PC-3 (cell line): ENCODE results near the gene TMEM17. TPM values are rescaled to one million over a fixed set of nuclear protein-coding genes. Genes with fewer than 3 reads are reported as not detected.

Source experiments
- ATAC-seq: fragments of 200-7000 bp; cut with Tn5 transposase; 2 replicates; pipeline ENCODE4 v1.9.1; 2020; ENCODE audit warnings: mild to moderate bottlenecking, moderate library complexity
- BruUV-seq: library from RNA; stranded (reverse); fragments of 400-500 nt; replicated peaks from 2 replicates; lab custom pipeline; 2021; lab: Mats Ljungman, UMichigan
- CTCF ChIA-PET: fragments of 300-600 bp; sonication (Branson Sonifier 250); formaldehyde crosslinking; loops from one replicate; lab custom pipeline; 2022; ENCODE audit warnings: antibody characterized with exemption; lab: Charles Lee
- POLR2A ChIA-PET: fragments of 300-600 bp; sonication (Branson Sonifier 250); formaldehyde crosslinking; loops from one replicate; lab custom pipeline; 2022; ENCODE audit warnings: antibody characterized with exemption; ENCODE audit not compliant: unreplicated experiment; lab: Charles Lee
- DNase-seq: peaks from one replicate; pipeline ENCODE4 v3.0.0-alpha.2; 2015
- H2AFZ ChIP-seq: fragments of 300-600 bp; sonication (generic); 2 replicates; pipeline ENCODE4 v1.6.0; 2016; ENCODE audit warnings: antibody characterized with exemption, low read length
- H3F3A ChIP-seq: fragments of 300-600 bp; sonication (generic); one replicate; pipeline ENCODE4 v1.6.0; 2017; ENCODE audit warnings: antibody characterized with exemption, low read length, control low read depth, mild to moderate bottlenecking; ENCODE audit not compliant: unreplicated experiment
- H3K27ac ChIP-seq: fragments of 300-600 bp; sonication (generic); 2 replicates; pipeline ENCODE4 v1.5.1; 2016; ENCODE audit warnings: mild to moderate bottlenecking, low read length
- H3K27me3 ChIP-seq: fragments of 300-600 bp; sonication (generic); 2 replicates; pipeline ENCODE4 v1.6.1; 2016; ENCODE audit warnings: low read length, mixed read lengths
- H3K36me3 ChIP-seq: fragments of 300-600 bp; sonication (generic); 2 replicates; pipeline ENCODE4 v1.6.1; 2016; ENCODE audit warnings: low read depth, mixed run types, low read length, mixed read lengths
- H3K4me1 ChIP-seq: fragments of 300-600 bp; sonication (generic); 2 replicates; pipeline ENCODE4 v1.5.1; 2016; ENCODE audit warnings: low read length; ENCODE audit not compliant: insufficient read depth
- H3K4me2 ChIP-seq: fragments of 300-600 bp; sonication (generic); 2 replicates; pipeline ENCODE4 v1.6.0; 2016; ENCODE audit warnings: low read length
- H3K4me3 ChIP-seq: fragments of 300-600 bp; sonication (generic); 2 replicates; pipeline ENCODE4 v1.5.1; 2016; ENCODE audit warnings: mild to moderate bottlenecking, low read length, mixed read lengths
- H3K79me2 ChIP-seq: fragments of 300-600 bp; sonication (generic); 2 replicates; pipeline ENCODE4 v1.6.1; 2017; ENCODE audit warnings: low read length, mixed read lengths
- H3K9ac ChIP-seq: fragments of 300-600 bp; sonication (generic); 2 replicates; pipeline ENCODE4 v1.6.0; 2016; ENCODE audit warnings: mild to moderate bottlenecking, low read length
- H3K9me2 ChIP-seq: fragments of 300-600 bp; sonication (generic); replicated peaks from 2 replicates; pipeline ENCODE4 v1.6.1; 2016; ENCODE audit warnings: mixed run types, low read length, mixed read lengths
- H3K9me3 ChIP-seq: fragments of 300-600 bp; sonication (generic); 2 replicates; pipeline ENCODE4 v1.6.1; 2016; ENCODE audit warnings: low read length, mixed read lengths
- H4K20me1 ChIP-seq: fragments of 300-600 bp; sonication (generic); 2 replicates; pipeline ENCODE4 v1.6.1; 2016; ENCODE audit warnings: low read length, mixed read lengths
- EZH2 ChIP-seq: fragments of 300-600 bp; sonication (generic); IDR thresholded peaks from one replicate; pipeline ENCODE4 v1.6.1; 2017; ENCODE audit warnings: antibody characterized with exemption, mild to moderate bottlenecking, low read length; ENCODE audit not compliant: unreplicated experiment
- EZH2phosphoT487 ChIP-seq: fragments of 300-600 bp; sonication (generic); IDR thresholded peaks from 2 replicates; pipeline ENCODE4 v1.6.1; 2018; ENCODE audit warnings: mild to moderate bottlenecking, antibody characterized with exemption, low read length, borderline replicate concordance
- intact Hi-C: fragments of 100-400 bp; cut with micrococcal nuclease; formaldehyde crosslinking; loops from 2 replicates; pipeline ENCODE4 v1.9.0; 2023
- total RNA-seq: library from RNA; depleted of rRNA; stranded (reverse); fragments of >200 nt; gene quantifications from 2 replicates; pipeline ENCODE4 v1.2.3, GENCODE V29; 2014
- TF ChIP-seq, protein P1 (sequence below): fragments of 300-600 bp; sonication (generic); conservative IDR thresholded peaks from 2 replicates; pipeline ENCODE4 v1.5.1; 2017; ENCODE audit warnings: antibody characterized with exemption, low read depth, mild to moderate bottlenecking, low read length

Gene TMEM17
- total RNA-seq, 1 experiment from 2014 or later: 2.9 TPM

DNA sequence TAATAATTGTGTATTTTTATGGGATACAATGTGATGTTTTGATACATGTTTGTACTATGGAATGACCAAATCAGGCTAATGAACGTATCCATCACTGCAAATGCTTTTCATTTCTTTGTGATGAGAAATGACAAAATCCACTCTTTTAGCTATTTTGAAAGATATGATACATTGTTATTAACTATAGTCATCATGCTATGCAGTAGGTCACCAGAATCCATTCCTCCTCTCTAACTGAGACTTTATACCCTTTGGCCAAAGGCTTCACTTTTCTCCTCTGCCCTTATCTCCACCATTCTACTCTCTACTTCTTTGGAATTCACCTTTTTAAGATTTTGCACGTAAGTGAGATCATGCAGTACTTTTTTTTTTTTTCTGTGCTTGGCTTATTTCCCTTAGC, 44.5 kb upstream of the TMEM17 start:
- no peaks in the 10 kb centered on the region for H3K9me3 ChIP-seq
- intact Hi-C loops: no loop called here
- H3K27ac ChIP-seq: no peak overlapping the region
- no peaks in the 10 kb centered on the region for H3K27me3 ChIP-seq
- H3K4me1 ChIP-seq: no peaks in the 10 kb centered on the region
- no peaks in the 10 kb centered on the region for H4K20me1 ChIP-seq
- CTCF ChIA-PET: no interaction called here
- H3K4me2 ChIP-seq: no peak overlapping the region
- H3K4me3 ChIP-seq: no peak overlapping the region
- H3K9ac ChIP-seq: no peak overlapping the region
- no peak for ATAC-seq
- no peak overlapping the region for H2AFZ ChIP-seq
- H3K36me3 ChIP-seq: no peaks in the 10 kb centered on the region
- no peak for DNase-seq
- TF ChIP-seq, protein P1, sequence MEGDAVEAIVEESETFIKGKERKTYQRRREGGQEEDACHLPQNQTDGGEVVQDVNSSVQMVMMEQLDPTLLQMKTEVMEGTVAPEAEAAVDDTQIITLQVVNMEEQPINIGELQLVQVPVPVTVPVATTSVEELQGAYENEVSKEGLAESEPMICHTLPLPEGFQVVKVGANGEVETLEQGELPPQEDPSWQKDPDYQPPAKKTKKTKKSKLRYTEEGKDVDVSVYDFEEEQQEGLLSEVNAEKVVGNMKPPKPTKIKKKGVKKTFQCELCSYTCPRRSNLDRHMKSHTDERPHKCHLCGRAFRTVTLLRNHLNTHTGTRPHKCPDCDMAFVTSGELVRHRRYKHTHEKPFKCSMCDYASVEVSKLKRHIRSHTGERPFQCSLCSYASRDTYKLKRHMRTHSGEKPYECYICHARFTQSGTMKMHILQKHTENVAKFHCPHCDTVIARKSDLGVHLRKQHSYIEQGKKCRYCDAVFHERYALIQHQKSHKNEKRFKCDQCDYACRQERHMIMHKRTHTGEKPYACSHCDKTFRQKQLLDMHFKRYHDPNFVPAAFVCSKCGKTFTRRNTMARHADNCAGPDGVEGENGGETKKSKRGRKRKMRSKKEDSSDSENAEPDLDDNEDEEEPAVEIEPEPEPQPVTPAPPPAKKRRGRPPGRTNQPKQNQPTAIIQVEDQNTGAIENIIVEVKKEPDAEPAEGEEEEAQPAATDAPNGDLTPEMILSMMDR: no peak
- no peak for TF ChIP-seq EZH2
- POLR2A ChIA-PET: no interaction called here
- H3K9me2 ChIP-seq: no peaks in the 10 kb centered on the region
- H3F3A ChIP-seq: no peaks in the 10 kb centered on the region
- H3K79me2 ChIP-seq: no peaks in the 10 kb centered on the region
- no TSS peak for BruUV-seq

DNA sequence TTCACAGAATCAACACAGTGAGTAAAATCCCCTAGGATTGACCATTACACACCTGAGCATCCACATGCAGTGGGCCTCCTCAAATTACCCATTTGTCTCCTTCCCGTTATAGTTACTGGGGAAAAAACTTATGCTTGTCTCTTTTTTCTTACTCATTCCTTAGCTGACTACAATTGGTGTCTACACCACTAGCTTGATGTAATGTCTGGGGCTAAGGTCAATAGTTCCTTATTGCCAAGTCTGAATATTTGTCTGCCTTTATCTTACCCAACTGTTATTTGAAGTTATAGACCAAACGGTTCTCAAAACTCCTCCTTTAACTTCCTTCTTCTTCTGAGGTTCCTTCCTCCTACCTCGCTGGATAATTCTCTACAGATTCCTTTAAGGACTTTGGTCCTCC, 41.9 kb upstream of the TMEM17 start:
- no peaks in the 10 kb centered on the region for H3K9me2 ChIP-seq
- H2AFZ ChIP-seq: no peak overlapping the region
- no peaks in the 10 kb centered on the region for H3K36me3 ChIP-seq
- H4K20me1 ChIP-seq: no peaks in the 10 kb centered on the region
- intact Hi-C loops: no loop called here
- H3K79me2 ChIP-seq: no peaks in the 10 kb centered on the region
- H3K9me3 ChIP-seq: no peaks in the 10 kb centered on the region
- no peak overlapping the region for H3K4me3 ChIP-seq
- no peak overlapping the region for H3K27ac ChIP-seq
- no peaks in the 10 kb centered on the region for H3F3A ChIP-seq
- H3K4me2 ChIP-seq: no peak overlapping the region
- TF ChIP-seq, protein P1: no peak
- no peak for TF ChIP-seq EZH2
- TF ChIP-seq EZH2phosphoT487: no peak
- no peak overlapping the region for H3K9ac ChIP-seq
- ChIA-PET POLR2A (no interaction called here), CTCF (no interaction called here)
- no TSS peak for BruUV-seq
- H3K4me1 ChIP-seq: no peaks in the 10 kb centered on the region
- DNase-seq (no peak), ATAC-seq (no peak)
- H3K27me3 ChIP-seq: no peaks in the 10 kb centered on the region

DNA sequence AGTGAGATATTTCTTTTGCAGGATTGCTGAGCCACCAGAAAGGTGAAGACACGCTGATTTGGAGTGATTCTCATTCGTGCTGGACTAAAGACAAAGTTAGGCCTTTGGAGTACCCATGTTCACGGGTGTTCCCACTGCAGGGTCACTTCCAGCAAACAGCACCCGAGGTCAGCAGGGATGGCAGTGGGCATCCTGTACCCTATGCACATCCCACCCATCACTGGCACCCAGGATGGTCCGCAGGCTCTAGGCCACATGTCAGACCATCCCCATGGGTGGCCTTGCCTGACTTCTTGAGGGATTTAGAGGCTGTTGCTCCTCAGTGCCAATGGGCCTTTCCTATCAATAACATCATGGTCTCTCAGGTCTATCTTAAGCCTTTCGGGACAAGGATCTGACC, 39.3 kb upstream of the TMEM17 start:
- TF ChIP-seq, protein P1: no peak
- no peak for TF ChIP-seq EZH2
- no peak for TF ChIP-seq EZH2phosphoT487
- ChIA-PET CTCF (no interaction called here), POLR2A (no interaction called here)
- no peaks in the 10 kb centered on the region for H3K27me3 ChIP-seq
- no peak overlapping the region for H2AFZ ChIP-seq
- no peaks in the 10 kb centered on the region for H3F3A ChIP-seq
- DNase-seq: no peak
- H3K4me2 ChIP-seq: no peak overlapping the region
- H3K79me2 ChIP-seq: no peaks in the 10 kb centered on the region
- H3K4me3 ChIP-seq: no peak overlapping the region
- H3K4me1 ChIP-seq: no peaks in the 10 kb centered on the region
- H3K9me3 ChIP-seq: no peaks in the 10 kb centered on the region
- ATAC-seq: no peak
- no peaks in the 10 kb centered on the region for H4K20me1 ChIP-seq
- no peaks in the 10 kb centered on the region for H3K36me3 ChIP-seq
- no TSS peak for BruUV-seq
- intact Hi-C loops: no loop called here
- H3K9ac ChIP-seq: no peak overlapping the region
- H3K27ac ChIP-seq: no peak overlapping the region
- no peaks in the 10 kb centered on the region for H3K9me2 ChIP-seq
